OCI-M1 (cell line): ENCODE measurements around the gene POU5F2.

Source experiments
- DNase-seq: peaks from one replicate; lab custom pipeline; 2025; lab: John Stamatoyannopoulos, UW

POU5F2 gene

GRCh38 chr5:93716453-93716852, 24.9 kb downstream of the POU5F2 start:
- no peak for DNase-seq

GRCh38 chr5:93715761-93716160, 25.6 kb downstream of the POU5F2 start:
- DNase-seq, result no peak

- DNase-seq, result no peak
Measured at GRCh38 chr5:93715327-93715726, 26.1 kb downstream of the POU5F2 start.

GRCh38 chr5:93708442-93708841, 33.0 kb downstream of the POU5F2 start:
- DNase-seq, result no peak

GRCh38 chr5:93705896-93706295, 35.5 kb downstream of the POU5F2 start:
- DNase-seq, result no peak

GRCh38 chr5:93704996-93705395, 36.4 kb downstream of the POU5F2 start:
- DNase-seq, result no peak

GRCh38 chr5:93691997-93692396, 49.4 kb downstream of the POU5F2 start:
- DNase-seq, result no peak
